K562 (cell line): Measurements from ENCODE around the gene PPTC7. TPM values are rescaled to one million over a fixed set of nuclear protein-coding genes. Genes with fewer than 3 reads are reported as not detected.
"Not testable (repeated sequence)": the region's sequence is repeated elsewhere in the genome, so short reads cannot be mapped to it uniquely, and the experiment has no call there.

ENCODE experiments used
- ATAC-seq: fragments of 200-7000 bp; cut with Tn5 transposase; 3 replicates; pipeline ENCODE4 v1.9.1; 2020; ENCODE audit warnings: moderate library complexity
- BruUV-seq: library from RNA; stranded (reverse); fragments of 400-500 nt; replicated peaks from 2 replicates; lab custom pipeline; 2021; lab: Mats Ljungman, UMichigan
- CTCF ChIA-PET: fragments of 300-600 bp; formaldehyde crosslinking; extraction: SDS; loops from one replicate; lab custom pipeline; 2021; ENCODE audit warnings: low intra/inter-chr PET ratio; lab: Yijun Ruan, JAX
- POLR2A ChIA-PET: fragments of 300-600, 350-650 bp; sonication (Branson Sonifier 250); formaldehyde crosslinking; extraction: SDS; loops from one replicate; lab custom pipeline; 2021; ENCODE audit warnings: antibody characterized with exemption, inconsistent platforms; lab: Yijun Ruan, JAX
- DNase-seq, 4 experiments: peaks; one replicate each; pipeline versions ENCODE4 v3.0.0 to v3.0.0-alpha.2; 2011 to 2018; ENCODE audit warnings: low spot score in 3 of 4, mixed read lengths in 3 of 4; ENCODE audit errors: extremely low read depth in 1 of 4
- FAIRE-seq: peaks from 2 replicates; lab custom pipeline; 2011; peaks lifted over from hg19 to GRCh38; lab: Jason Lieb, UNC
- H2AFZ ChIP-seq: 2 replicates; pipeline ENCODE4 v1.6.0; 2011; ENCODE audit warnings: low read depth, low read length, control low read depth, inconsistent platforms
- H3K27ac ChIP-seq: fragments of 200-600 bp; 3 replicates; pipeline ENCODE4 v1.8.0; 2011; ENCODE audit warnings: low read depth, mild to moderate bottlenecking, control low read depth, inconsistent platforms, low read length, moderate library complexity, mixed read lengths; ENCODE audit errors: extremely low read depth
- H3K27me3 ChIP-seq, 2 experiments: fragments of 300-600 bp in 1 of 2; 2 replicates in 1 of 2; 3 replicates in 1 of 2; pipeline versions ENCODE4 v1.6.0 to v1.8.0; 2011; ENCODE audit warnings: inconsistent platforms in 2 of 2, low read length in 2 of 2, mild to moderate bottlenecking in 1 of 2, mixed read lengths in 1 of 2, moderate library complexity in 1 of 2; ENCODE audit not compliant: control insufficient read depth in 2 of 2, insufficient read depth in 2 of 2
- H3K36me3 ChIP-seq: fragments of 300-600 bp; 3 replicates; pipeline ENCODE4 v1.8.0; 2011; ENCODE audit warnings: mild to moderate bottlenecking, low read length, inconsistent platforms; ENCODE audit not compliant: control insufficient read depth, insufficient read depth
- H3K4me1 ChIP-seq, 2 experiments: fragments of 200-600 bp in 1 of 2; replicated peaks in 1 of 2; 2 replicates in 1 of 2; 3 replicates in 1 of 2; pipeline versions ENCODE4 v1.5.1 to v1.8.0; 2011; ENCODE audit warnings: inconsistent platforms in 2 of 2, low read length in 2 of 2, mild to moderate bottlenecking in 1 of 2, mixed read lengths in 1 of 2, moderate library complexity in 1 of 2; ENCODE audit not compliant: control insufficient read depth in 2 of 2, insufficient read depth in 2 of 2
- H3K4me2 ChIP-seq: 2 replicates; pipeline ENCODE4 v1.6.1; 2011; ENCODE audit warnings: low read length, control low read depth, inconsistent platforms, mixed read lengths; ENCODE audit not compliant: insufficient read depth
- H3K4me3 ChIP-seq: fragments of 200-600 bp; sonication (generic), shearing (Covaris generic); 2 replicates; pipeline ENCODE4 v1.5.1; 2016; ENCODE audit warnings: control low read depth, inconsistent platforms
- H3K79me2 ChIP-seq: fragments of 200-600 bp; 3 replicates; pipeline ENCODE4 v1.8.0; 2011; ENCODE audit warnings: low read length, inconsistent platforms; ENCODE audit not compliant: control insufficient read depth, insufficient read depth
- H3K9ac ChIP-seq, 2 experiments: 2 replicates each; pipeline versions ENCODE4 v1.6.0 to v1.6.1; 2011; ENCODE audit warnings: low read depth in 2 of 2, low read length in 2 of 2, control low read depth in 1 of 2, inconsistent platforms in 1 of 2, mild to moderate bottlenecking in 1 of 2, mixed read lengths in 1 of 2; ENCODE audit not compliant: insufficient read depth in 1 of 2
- H3K9me1 ChIP-seq: one replicate; pipeline ENCODE4 v1.6.0; 2011; ENCODE audit warnings: inconsistent platforms, mild to moderate bottlenecking, low read length, moderate library complexity; ENCODE audit not compliant: control insufficient read depth, insufficient read depth
- H3K9me3 ChIP-seq: replicated peaks from 2 replicates; pipeline ENCODE4 v1.5.1; 2011; ENCODE audit warnings: low read depth, low read length, inconsistent platforms; ENCODE audit not compliant: control insufficient read depth, insufficient read depth
- H4K20me1 ChIP-seq: replicated peaks from 2 replicates; pipeline ENCODE4 v1.6.1; 2011; ENCODE audit warnings: low read length, inconsistent platforms, mixed read lengths; ENCODE audit not compliant: control insufficient read depth, insufficient read depth
- NCOA2 ChIP-seq, 2 experiments: fragments of 450-650 bp; IDR thresholded peaks; 2 replicates each; pipeline ENCODE4 v1.6.1; 2018; ENCODE audit warnings: mild to moderate bottlenecking in 2 of 2, moderate library complexity in 1 of 2; ENCODE audit not compliant: partially characterized antibody in 2 of 2
- ZNF133 ChIP-seq: fragments of 250-450 bp; sonication (Bioruptor Pico); IDR thresholded peaks from 2 replicates; pipeline ENCODE4 v1.4.0; 2020; ENCODE audit warnings: mild to moderate bottlenecking
- WGBS: fragments of 100-300 bp; shearing (Covaris generic); methylation state at CpG from one replicate; pipeline ENCODE4 v1.1.6; 2016; ENCODE audit warnings: low coverage, mixed read lengths; ENCODE audit not compliant: insufficient coverage; ENCODE audit errors: missing lambda C conversion rate; 5-methylcytosine and 5-hydroxymethylcytosine counted together
- in situ Hi-C: fragments of 300-500 bp; cut with MboI; formaldehyde crosslinking; loops from 4 replicates; pipeline ENCODE4 v1.15.0; 2018; ENCODE audit warnings: inconsistent platforms, mixed read lengths
- intact Hi-C: fragments of 100-400 bp; cut with micrococcal nuclease; formaldehyde crosslinking; loops from 2 replicates; pipeline ENCODE4 v1.14.2; 2022
- polyA plus RNA-seq, 8 experiments: library from polyadenylated mRNA; depleted of rRNA in 4 of 8; stranded (reverse) in 5 of 8; unstranded in 3 of 8; fragments of >200 nt; fragmentation: Nextera tagmentation in 2 of 8; fragmentation: Illumina TruSeq in 1 of 8; extraction: Ambion mirVana in 2 of 8; extraction: Trizol in 1 of 8; gene quantifications; 2 replicates each; pipeline versions ENCODE4 v1.2.1 to v1.2.3, GENCODE V29; 2011 to 2014; ENCODE audit warnings: inconsistent platforms in 1 of 8, missing spikeins in 1 of 8
- total RNA-seq, 7 experiments: library from RNA; depleted of rRNA in 6 of 7; stranded (reverse); fragments of >200 nt in 6 of 7; fragmentation: Illumina TruSeq in 2 of 7; extraction: Trizol in 2 of 7; gene quantifications; 2 replicates each; pipeline versions ENCODE4 v1.2.1 to v1.2.3, GENCODE V29; 2011 to 2021; ENCODE audit warnings: low replicate concordance in 1 of 7
- TF ChIP-seq, protein P1 (sequence below): fragments of 250-450 bp; sonication (Bioruptor Pico); IDR thresholded peaks from 2 replicates; pipeline ENCODE4 v1.8.0; 2021; ENCODE audit warnings: mild to moderate bottlenecking, moderate library complexity

Gene PPTC7
- total and polyA plus RNA-seq, 9 of the 15 experiments (the other 6 are each of a cell fraction or from before 2014, with no cell fraction given), result 2.6 to 23.1 (median 11.9) TPM

DNA sequence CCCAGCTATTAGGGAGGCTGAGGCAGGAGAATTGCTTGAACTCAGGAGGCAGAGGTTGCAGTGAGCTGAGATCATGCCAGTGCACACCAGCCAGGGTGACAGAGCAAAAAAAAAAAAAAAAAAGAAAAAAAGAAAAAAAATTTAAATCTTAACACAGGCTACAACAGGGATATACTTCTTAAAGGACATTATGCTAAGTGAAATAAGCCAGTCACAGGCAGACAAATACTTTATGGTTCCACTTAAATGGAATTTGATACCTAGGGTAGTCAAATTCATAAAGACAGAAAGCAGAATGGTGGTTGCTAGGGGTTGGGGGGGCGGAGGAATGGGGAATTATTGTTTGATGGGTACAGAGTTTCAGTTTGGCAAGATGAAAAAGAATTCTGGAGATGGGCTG lies 14.8 kb upstream of the PPTC7 start:
- Histone ChIP-seq H3K4me1 (no peaks in the 10 kb centered on the region; a peak in 1 of 5 replicates), H3K4me3 (no peak overlapping the region), H3K9ac (no peak overlapping the region), H3K4me2 (no peak overlapping the region), H3K36me3 (no peaks in the 10 kb centered on the region), H4K20me1 (no peaks in the 10 kb centered on the region), H3K79me2 (no peaks in the 10 kb centered on the region), H3K9me3 (no peaks in the 10 kb centered on the region), H2AFZ (no peak overlapping the region), H3K27me3 (no peaks in the 10 kb centered on the region), H3K9me1 (no peaks in the 10 kb centered on the region), H3K27ac (no peak overlapping the region)
- TF ChIP-seq ZNF133 (CRISPR knock-in tag) (no peak), NCOA2 (IDR thresholded peaks at IDR 0.05; ENCODE audit: partially characterized antibody in 2 of 2) (no peak)
- TF ChIP-seq, protein P1, sequence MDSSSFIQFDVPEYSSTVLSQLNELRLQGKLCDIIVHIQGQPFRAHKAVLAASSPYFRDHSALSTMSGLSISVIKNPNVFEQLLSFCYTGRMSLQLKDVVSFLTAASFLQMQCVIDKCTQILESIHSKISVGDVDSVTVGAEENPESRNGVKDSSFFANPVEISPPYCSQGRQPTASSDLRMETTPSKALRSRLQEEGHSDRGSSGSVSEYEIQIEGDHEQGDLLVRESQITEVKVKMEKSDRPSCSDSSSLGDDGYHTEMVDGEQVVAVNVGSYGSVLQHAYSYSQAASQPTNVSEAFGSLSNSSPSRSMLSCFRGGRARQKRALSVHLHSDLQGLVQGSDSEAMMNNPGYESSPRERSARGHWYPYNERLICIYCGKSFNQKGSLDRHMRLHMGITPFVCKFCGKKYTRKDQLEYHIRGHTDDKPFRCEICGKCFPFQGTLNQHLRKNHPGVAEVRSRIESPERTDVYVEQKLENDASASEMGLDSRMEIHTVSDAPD (CRISPR knock-in tag), result no peak
- ATAC-seq (no peak), FAIRE-seq (no peak), DNase-seq (no peak)
- in situ Hi-C loops (loop anchor here (10.0 kb wide), 1 partner anchor 503 kb away; no protein-coding TSS in a partner anchor), intact Hi-C loops (no loop called here)
- CTCF ChIA-PET, result interaction anchor here (0.5 to 0.6 kb wide), 3 partner anchors 42 to 149 kb away, joined by 3 read pairs; no protein-coding TSS in a partner anchor
- BruUV-seq, result no TSS peak
- POLR2A ChIA-PET, result interaction anchor here (0.6 kb wide), 1 partner anchor 196 kb away, joined by 5 read pairs; no protein-coding TSS in a partner anchor
- WGBS, result 45% methylated on average over 1 of the region's 1 CpG

DNA sequence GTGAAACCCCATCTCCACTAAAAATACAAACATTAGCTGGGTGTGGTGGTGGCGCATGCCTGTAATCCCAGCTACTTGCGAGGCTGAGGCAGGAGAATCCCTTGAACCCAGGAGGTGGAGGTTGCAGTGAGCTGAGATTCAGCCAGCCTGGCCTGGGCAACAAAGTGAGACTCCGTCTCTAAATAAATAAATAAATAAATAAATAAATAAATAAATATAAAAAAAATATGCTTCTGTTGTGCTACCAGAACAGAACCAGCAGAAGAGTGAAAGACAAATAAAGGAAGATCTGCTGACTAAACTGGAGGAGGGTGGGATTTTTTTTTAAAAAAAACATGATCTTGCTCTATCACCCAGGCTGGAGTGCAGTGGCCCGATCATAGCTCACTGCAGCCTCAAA lies 9.8 kb upstream of the PPTC7 start:
- H3K27ac ChIP-seq, H3K4me1 ChIP-seq, H3K9me3 ChIP-seq, BruUV-seq, H4K20me1 ChIP-seq, H2AFZ ChIP-seq, DNase-seq, H3K27me3 ChIP-seq, CTCF ChIA-PET, H3K79me2 ChIP-seq, H3K4me3 ChIP-seq, H3K9ac ChIP-seq, H3K4me2 ChIP-seq, intact Hi-C loops, ATAC-seq, FAIRE-seq, H3K9me1 ChIP-seq, H3K36me3 ChIP-seq: not testable (repeated sequence)
- WGBS, result 79% methylated on average over 4 of the region's 4 CpGs
- POLR2A ChIA-PET, result interaction anchor here (0.8 to 3.1 kb wide), 3 partner anchors 8 to 123 kb away, joined by 3 to 10 read pairs (median 3); no protein-coding TSS in a partner anchor
- in situ Hi-C loops, result loop anchor here (10.0 kb wide), 1 partner anchor 498 kb away; no protein-coding TSS in a partner anchor
